GM04504 (cell line): Measurements from ENCODE around the gene SHQ1.

Experiments
- DNase-seq: peaks from one replicate; pipeline ENCODE4 v3.0.0-alpha.2; 2012; ENCODE audit warnings: low read depth

SHQ1 gene

DNA sequence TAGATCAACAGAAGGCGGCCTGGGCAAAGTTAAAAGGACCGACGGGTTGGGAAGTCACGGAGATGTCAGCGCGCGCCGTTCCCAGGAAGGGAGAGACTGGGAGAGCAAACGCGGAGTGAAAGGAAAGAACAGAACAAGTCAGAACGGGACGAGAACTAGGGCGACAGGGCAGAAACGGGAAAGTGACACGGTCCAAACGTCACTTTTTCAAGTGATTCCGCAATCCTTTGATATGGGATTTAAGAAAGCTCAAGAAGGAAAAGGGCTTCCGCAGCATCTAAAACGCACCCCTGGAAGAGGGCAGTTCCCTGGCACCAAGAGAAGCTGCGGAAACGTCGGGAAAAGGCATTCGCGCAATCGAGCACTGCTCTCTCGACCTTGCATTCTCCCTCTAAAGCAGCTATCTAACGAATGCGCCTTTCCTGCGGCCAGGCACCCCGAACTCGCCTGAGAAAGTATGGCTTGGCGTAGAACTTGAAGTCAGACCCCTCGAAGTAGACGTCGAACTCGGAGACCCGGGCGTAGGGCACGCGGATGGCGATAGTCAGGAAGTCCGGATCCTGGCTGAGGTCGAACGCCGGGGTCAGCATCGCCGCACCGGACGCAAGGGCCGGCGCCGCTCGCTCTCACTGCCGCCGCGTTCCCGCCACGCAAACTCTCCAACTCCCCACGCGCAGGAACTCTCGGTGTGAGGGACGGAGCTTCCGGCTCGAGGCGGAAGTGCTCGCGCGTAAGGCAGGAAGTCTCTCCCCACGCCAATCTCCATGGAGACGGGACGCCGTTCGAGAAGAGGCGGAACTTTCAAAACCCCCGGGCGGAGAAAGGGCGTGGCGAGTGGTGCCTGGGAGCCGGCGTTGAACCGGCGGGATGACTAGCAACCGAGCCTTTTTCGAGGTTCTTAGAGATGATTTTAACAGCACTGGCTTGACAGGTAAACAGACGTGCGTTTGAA is at the start of gene SHQ1:
SHQ1 (minus strand) TSS at position 695 of the 952 bp plus-strand sequence; CDS start at position 590, 105 bp downstream.
- DNase-seq = peak; percentile 88

DNA sequence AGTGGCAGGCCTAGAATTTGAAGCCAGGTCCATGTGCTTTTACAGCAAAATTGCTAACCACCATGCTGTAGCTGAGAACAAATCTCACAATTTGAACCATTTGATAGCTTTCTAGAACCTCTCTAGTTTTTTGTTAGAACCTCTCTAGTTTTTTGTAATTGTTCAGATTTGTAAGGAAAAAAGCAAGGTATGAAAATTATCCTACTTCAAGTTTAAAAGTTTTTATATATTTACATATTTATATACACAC is 49.4 kb upstream of the SHQ1 start:
- DNase-seq = no peak

DNA sequence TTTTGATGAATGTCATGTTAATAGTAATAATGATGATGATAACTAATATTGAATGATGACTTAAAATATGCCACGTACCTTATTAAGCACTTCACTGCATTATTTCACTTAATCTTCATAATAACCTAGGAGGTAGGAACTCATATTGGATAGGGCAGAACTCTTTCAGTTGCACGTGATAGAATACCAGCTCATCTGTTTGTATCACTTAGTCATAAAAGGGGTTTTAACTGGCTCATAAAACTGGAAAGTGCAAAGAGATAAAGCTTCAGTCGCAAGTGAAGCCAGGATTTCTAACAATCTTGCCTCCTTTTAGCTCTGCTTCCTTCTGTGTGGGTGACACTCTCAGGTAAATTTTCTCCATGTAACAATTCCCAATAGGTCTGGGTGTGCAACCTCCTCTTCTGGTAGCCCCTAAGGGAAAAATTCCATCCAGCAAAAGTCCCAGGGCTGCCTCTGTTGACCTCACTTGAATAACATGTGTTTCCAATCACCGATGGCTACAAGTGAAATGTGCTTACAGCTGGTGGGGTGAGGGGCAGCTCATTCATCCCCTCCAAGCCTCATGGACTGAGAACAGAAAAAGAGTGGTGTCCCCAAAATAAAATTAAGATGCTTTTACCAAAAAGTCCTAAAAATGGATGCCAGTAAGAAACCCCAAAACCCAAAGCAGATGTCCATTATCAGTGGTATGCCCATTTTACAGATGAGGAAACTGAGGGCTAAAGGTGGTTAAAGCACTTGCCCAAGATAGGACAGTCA is 48.9 kb upstream of the SHQ1 start:
- DNase-seq = no peak

DNA sequence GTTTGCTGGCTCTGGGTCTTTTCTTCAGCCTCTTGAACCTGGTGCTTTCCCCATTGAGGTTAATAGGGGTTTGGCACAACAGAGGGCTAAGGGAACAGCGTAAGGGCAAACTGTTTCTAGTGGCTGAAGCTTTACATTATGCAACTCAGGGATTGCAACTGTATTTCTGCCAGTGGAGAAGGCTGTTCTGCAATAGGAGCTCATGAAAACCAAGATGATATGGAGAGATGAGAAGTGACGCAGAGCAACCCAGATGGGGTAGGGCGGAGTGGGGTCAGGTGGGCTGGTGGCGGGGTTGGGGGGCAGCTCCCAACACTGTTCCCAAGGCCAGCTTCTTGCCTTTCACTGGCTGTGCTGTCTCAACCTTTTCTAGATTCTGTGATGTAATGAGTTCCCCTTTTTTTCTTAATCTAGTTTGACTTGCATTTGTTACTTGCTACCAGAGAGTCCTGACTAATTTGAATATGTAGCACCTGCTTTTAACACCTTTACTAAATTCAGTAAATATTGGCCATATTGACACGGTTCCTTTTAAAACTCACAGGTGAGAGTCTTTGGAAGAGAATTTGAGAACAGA is 46.8 kb upstream of the SHQ1 start:
- DNase-seq = no peak

DNA sequence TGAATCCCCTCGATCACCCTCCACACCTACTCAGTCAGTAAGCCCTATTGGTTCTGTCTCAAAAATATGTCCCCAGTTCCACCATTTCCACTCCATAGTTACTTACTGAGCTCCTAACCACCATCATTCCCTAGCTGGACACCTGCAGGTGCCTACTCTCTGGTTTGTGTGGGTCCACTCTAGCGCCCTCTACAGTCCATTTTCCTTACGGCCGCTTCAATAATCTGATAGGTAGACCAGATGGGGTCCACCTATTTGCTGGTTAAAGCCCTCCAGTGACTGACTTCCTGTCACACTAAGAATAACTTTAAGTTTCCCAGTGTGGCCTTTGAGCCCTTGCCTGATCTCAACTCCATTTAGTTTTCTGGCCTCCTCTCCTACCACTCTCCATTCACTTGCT is 44.6 kb upstream of the SHQ1 start:
- DNase-seq = no peak

DNA sequence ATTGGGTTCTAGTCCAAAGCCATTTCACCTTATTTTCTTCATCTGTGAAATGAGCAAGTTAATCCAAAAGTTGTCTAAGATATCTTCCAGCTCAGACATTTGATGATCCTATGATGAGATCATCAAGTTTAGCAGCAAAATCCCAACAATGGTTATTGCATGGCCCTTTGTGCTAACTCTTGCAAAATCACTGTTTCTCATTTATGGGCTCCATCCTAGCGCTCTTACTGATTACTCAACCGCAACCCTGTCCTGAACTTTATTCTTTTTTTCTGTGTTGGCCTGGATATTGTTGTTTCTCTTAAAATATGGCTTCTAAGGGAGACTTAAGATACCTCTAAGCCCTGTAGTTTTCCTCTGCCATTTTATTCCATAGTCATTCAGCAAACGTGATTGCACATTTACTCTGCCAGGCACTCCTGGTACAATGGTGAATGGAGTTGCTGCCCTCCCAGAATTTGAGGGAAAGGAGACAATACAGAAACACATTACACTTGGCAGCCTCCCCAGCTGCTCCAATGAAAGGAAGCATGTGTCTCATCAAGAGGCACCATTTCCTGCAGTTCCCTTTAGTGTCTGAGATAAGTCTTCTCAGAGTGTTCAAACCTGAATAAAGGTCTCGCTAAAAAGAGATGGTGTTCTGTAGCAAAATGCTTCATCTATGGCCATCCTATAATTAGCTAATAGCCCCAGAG is 44.0 kb upstream of the SHQ1 start:
- peak; percentile 83 for DNase-seq

DNA sequence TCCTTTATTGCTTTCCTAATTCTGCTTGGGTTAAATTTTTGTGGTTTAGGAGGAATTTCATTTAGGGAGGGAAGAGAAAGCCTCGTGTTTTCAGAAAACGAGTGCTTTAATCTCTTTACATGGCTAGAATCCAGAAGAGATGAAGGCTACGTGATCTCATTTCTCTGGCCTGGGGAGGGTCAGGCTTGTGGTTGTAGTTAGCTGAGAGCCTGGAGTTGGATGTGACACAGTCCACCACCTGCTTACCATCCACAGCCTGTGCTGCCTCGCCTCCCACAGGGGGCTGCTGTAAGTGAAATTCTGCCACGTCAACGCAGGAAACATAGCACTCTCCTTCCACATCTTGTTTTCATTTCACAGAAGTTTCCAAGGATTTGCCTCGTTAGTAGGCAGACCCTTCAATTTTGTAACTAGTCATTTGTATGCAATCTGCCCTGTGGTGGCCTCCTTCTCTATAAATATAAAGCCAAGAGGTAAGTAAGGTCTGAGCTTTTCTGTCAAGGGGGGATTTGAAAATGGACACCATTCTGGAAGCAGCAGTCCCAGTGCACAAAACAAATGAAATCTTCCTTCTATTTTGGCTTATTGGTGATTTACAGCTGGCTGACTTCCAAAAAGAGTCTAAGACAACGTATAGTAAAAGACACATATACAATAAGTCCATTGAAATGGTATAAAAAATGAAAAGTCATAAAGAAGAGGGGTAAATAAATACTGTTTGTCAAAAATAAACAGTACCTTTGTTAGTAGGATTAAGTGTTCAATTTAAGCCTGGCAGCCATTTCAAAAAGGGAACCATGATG is 43.0 kb upstream of the SHQ1 start:
- DNase-seq = peak; percentile 93

DNA sequence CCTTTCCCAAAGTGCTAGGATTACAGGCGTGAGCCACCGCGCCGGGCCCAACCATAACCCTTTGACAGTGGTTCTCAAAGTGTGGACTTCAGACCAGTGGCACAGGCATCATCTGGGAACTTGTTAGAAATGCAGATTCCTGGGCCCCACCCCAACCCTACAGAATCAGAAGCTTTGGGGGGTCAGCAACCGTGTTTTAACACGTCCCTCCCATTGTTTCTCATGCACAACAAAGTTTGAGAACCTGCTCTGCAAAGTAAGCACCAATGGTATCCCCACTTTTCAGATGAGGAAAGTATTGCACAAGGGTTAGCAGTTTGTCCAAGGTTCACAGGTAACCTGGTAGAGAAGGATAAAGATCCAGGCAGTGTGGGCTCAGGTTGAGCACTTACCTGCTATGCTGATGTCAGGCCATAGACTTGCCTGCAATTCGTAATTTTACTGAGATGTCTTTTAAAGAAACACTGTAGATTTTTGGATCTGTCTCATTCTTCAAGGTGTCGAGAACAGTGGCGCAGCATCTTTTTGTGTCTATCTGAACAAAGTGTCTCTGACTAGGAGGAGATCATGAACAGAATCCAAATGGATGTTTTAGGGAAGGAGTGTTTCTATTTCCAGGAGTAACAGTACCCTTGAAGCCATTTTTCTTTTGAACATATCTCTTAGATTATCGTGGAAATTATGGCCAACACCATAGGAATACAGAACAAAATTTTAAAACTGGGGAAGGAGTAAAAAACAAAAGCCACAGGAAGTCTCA is 42.1 kb upstream of the SHQ1 start:
- no peak for DNase-seq

DNA sequence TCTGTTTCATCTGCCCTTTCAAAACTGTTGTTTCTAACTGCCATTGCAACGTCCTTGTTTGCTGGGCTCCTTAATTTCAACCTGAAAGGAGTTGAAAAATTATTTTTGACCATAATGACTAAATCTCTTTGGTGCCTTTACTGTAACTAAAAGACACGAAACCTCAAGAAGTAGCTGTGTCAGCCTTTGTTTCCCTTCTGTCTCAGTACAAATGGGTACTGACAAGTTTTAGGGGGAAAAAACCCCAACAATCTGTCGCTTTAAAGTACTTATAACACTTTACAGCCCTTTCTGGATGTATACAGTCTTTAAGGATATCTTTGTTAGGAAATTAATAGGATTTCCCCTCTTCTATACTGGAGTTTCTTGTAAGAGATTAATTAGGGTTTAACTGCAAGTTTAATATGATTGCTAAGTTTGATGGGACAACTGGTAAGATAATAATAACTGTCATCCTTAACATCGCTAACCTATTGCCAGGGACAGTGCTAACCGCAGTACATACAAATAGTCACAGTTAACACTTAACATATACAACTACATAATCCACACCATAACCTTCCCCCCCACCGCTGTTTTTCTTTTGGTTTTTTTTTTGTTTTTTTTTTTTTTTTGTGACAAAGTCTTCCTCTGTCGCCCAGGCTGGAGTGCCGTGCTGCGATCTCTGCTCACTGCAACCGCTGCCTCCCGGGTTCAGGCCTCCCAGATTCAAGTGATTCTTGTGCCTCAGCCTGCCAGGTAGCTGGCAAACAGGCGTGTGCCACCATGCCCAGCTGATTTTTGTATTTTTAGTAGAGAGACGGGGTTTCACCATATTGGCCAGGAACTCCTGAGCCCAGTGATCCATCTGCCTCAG is 41.3 kb upstream of the SHQ1 start:
- no peak for DNase-seq

DNA sequence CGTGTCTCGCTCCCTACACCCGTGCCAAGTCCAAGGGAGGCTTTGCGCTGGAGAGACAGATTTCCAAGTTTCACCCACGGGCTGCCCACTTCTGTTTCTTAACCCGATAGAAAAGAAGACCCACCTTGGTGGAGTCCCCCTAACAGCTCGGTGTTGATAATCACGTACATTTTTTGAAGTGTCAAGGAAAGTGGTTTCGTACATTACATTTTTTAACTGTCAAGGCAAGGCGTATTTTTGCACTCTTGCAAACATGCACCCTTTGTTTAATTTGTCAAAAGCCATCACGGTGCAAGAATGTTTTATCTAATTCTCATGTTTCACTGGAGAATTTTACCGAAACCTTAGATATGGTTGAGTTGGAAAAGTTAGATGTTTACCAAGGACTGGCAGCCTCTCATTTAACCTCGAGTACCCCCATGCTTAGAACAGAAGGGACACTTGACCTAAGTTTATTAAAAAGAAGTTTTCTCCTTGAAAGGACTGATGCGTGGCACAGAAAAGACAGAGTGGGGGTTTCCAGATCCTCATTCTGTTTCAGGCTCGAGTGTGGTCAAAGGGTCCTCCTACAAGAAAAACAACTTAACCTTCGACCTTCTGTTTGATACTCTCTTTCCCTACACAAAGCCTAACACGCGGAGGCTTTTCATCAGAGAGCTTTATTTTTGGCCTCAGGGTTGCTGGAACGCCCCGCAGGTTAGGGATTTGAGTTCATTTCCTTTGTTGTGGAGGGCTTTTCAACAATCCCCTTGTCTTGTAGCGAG is 40.5 kb upstream of the SHQ1 start:
- DNase-seq = no peak

DNA sequence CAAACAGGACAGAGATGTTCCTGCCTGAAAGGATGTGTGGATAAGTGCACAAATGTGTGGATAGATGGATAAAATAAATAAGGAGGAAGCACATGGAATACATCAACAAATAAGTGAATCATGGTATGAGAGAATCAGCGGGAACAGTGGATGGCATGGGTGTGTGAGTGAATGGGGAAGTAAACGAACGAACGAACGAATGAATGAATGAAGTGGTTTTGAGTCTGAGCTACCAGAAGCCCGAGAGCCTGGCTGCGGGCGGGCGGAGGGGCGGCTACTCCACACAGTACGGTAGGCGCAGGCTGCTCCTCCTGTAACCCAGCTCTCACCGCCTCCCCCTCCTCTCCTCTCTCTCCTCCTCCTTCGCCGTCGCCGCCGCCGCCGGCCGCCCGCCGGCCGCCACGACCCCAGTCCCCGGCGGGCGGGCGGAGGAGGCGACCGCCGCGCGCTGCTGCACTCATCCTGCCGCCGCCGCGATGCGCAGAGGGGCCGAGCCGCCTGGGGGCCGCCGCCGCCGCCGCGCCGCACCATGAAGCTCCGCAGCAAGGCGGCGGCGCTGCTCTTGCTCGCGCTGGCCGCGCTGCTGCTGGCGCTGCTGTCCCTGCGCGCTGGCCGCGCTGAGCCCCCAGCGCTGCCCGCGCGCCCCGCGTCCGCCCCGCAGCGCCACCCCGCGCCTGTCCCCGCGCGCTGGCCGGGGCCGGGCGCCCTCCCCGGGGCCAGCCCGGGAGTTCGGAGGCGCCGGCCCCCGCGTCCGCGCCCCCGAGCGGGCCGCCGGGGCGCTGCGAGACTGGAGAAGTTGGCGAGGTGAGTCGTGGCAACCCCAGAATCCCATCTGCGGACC is 39.7 kb upstream of the SHQ1 start, which contains the start of gene GXYLT2:
GXYLT2 (plus strand) TSS at position 342 of the 841 bp plus-strand sequence; CDS start at position 530, 188 bp downstream.
- no peak for DNase-seq

DNA sequence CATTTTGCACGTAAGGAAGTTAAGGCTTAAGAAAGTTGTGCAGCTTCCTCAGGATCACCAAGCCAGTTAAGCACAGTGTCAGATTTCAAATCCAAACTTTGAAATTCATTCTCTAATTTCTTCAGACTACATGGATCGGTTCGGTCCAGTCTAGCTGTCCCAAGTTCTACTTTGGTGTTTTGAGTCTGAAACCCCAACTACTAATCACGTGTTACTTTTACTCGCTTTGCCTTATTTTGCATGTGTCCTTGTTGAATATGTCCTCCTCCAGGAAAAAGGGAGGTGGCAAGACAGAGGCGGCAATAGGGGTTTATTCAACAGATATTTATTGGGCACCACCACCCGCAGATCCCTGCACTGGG is 39.1 kb upstream of the SHQ1 start:
- DNase-seq = no peak

DNA sequence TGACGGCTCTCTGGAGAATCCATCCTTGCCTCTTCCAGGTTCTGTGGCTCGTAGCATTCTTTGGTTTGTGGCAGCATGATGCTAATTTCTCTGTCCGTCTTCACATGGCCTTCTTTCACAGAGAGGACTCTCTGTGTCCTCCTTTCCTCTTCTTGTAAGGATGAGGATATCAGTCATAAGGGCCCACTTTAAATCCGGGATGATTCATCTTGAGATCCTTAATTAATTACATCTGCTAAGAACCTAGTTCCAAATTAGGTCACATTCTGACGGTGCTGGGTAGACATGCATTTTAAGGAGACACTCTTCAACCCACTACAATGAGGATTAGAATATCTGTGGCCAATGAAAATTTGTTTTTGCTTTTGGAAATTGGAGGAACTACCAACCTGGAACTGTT is 23.9 kb upstream of the SHQ1 start:
- peak; percentile 69 for DNase-seq

DNA sequence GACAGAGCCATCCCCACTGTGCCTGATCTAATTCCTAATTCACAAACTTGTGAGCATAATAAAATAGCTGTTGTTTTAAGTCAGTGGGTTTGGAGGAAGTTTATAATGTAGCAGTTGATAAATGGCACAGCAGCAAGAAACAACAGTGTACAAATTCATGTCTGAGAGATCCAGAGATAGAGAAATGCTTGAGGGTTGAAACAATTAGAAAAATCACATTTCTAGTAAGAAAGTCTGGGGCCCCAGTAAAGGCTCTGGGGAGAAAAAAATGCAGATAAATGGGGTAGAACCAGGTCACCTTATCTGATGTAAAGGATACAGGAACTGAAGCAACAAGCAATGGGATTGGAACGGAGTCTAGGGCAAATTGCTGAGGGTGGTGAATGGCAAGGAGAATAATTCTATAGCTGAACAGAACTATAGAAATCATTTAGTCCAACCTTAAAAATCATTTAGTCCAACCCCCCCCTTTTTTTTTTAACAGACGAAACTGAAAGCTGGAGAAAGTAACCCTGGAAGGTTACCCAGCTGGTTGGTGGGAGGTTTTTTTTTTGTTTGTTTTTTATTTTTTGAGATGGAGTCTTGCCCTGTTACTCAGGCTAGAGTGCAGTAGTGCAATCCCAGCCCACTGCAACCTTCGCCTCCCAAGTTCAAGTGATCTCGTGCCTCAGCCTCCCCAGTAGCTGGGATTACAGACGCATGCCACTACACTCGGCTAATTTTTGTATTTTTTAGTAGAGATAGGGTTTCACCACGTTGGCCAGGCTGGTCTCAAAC is 14.3 kb upstream of the SHQ1 start:
- no peak for DNase-seq

DNA sequence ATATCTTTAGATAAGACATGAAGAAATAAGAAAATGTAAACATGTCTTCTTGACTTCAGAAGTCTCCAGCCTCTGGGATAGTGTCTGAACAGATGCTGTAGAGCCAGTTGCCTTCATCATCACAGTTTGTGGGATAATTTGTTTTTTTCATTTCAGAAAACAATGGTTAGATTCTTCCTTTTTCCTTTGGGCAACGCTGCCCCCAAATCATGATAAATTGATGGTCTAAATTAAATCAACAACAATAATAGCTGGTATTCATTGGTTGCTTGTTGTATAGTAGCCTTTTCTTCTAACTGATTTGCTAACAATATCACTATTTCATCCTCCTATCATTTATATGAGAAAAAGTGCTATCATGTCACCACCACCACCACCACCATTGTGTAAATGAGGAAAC is 12.6 kb upstream of the SHQ1 start:
- DNase-seq = no peak

DNA sequence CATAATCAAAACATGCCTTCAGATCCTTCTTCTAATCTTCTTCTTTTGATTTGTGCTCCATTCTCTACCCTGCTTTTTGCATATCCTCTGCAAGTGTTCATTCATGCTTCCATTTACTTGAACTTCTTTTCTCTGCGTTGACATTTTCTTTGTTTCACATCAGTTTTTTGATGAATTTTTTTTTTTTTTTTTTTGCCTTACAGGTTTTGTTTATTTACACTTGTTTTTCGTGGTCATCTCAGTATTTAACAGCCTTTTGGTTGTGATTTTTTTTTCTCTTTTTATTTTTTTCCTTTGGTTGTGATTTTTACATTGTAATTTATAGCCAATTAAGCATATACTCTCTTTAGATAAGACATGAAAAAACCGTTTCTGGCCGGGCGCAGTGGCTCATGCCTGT is 11.8 kb upstream of the SHQ1 start:
- DNase-seq = no peak

DNA sequence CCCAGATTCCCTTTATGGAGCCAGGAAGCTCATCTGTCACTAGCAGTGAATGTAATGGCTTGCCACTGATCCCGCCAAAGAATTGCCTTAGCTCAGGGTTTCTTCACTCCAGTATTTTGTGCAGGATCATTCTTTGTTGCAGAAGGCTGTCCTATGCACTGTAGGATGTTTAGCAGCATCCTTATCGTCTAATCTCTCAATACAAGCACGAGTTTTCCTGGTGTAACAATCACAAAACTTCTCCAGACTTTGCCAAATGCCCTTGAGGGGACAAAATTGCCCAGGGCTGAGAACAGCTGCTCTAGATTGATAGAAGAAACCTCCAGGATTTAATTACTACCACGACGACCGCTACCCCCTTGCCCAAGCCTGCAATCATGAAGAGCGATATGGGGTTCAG is 6.8 kb upstream of the SHQ1 start:
- no peak for DNase-seq
